Spinal cord (tissue), 10 donors: ENCODE measurements around the gene DISC1. TPM values are rescaled to one million over a fixed set of nuclear protein-coding genes. Genes with fewer than 3 reads are reported as not detected.
A peak's percentile ranks its signal among the peaks of the same experiment; 100 is the strongest.
"Not testable (repeated sequence)": the region's sequence is repeated elsewhere in the genome, so short reads cannot be mapped to it uniquely, and the experiment has no call there.

Experiments used
- DNase-seq, 6 donors: peaks; one replicate each; pipeline versions ENCODE4 v3.0.0 to v3.0.0-alpha.2; 2013 to 2015; ENCODE audit warnings: low spot score in 6 of 6, low read depth in 4 of 6
- H3K27ac ChIP-seq: one replicate; pipeline ENCODE4 v1.5.1; 2013; ENCODE audit warnings: low read depth, low read length, control low read depth
- H3K27me3 ChIP-seq: one replicate; pipeline ENCODE4 v1.6.1; 2013; ENCODE audit warnings: low read length; ENCODE audit not compliant: control insufficient read depth, insufficient read depth
- H3K36me3 ChIP-seq: one replicate; pipeline ENCODE4 v1.6.1; 2013; ENCODE audit warnings: low read length; ENCODE audit not compliant: control insufficient read depth, insufficient read depth
- H3K4me1 ChIP-seq: one replicate; pipeline ENCODE4 v1.6.1; 2013; ENCODE audit warnings: low read length; ENCODE audit not compliant: control insufficient read depth, insufficient read depth
- H3K4me3 ChIP-seq: one replicate; pipeline ENCODE4 v1.5.1; 2013; ENCODE audit warnings: low read depth, low read length, control low read depth
- H3K9me3 ChIP-seq: one replicate; pipeline ENCODE4 v1.6.1; 2013; ENCODE audit warnings: low read length; ENCODE audit not compliant: control insufficient read depth, insufficient read depth
- WGBS: methylation state at CpG from one replicate; pipeline ENCODE4 v1.1.5; 2013; ENCODE audit warnings: missing lambda C conversion rate; ENCODE audit not compliant: insufficient coverage; 5-methylcytosine and 5-hydroxymethylcytosine counted together
- polyA plus RNA-seq, 2 donors: library from polyadenylated mRNA; unstranded; fragments of 120-200 nt; gene quantifications; one replicate each; pipeline ENCODE4 v1.2.1, GENCODE V29; 2013; ENCODE audit not compliant: insufficient read length in 2 of 2
- total RNA-seq, 2 donors: library from RNA; depleted of rRNA in 1 of 2; stranded (reverse); fragments of 120-200 nt in 1 of 2; fragments of >200 nt in 1 of 2; gene quantifications; one replicate each; pipeline versions ENCODE4 v1.2.3 to v1.2.4, GENCODE V29; 2013 to 2014
- donor health status: healthy.

The DISC1 gene
- total and polyA plus RNA-seq, 4 donors = 8.3 to 22.1 (median 13.7) TPM

DNA sequence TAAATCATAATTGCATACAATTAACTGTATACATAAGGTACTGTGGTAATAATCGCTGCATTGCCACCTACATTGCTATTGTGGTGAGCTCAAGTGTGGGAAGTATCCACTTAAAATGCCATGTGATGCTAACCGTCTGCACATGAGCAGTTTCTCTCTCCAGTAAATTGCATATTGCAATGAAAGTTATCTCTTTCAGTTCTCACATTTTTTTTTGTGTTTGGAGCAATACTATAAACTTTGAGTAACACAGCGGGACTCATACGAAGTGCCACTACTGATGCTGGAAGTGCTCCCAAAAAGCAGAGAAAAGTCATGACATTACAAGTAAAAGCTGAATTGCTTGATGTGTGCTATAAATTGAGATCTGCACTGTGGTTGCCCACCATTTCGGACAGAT, 38.5 kb downstream of the DISC1 start:
- DNase-seq = no peak
- Histone ChIP-seq H3K27me3 (no peaks in the 10 kb centered on the region), H3K4me1 (no peaks in the 10 kb centered on the region), H3K9me3 (peaks cover under 1% of the 10 kb centered on the region), H3K27ac (no peak overlapping the region), H3K36me3 (no peaks in the 10 kb centered on the region), H3K4me3 (no peak overlapping the region)
- WGBS = 100% methylated on average over 2 of the region's 5 CpGs

GRCh38 chr1:231665726-231666125, 39.1 kb downstream of the DISC1 start:
- no peaks in the 10 kb centered on the region for H3K36me3 ChIP-seq
- peaks cover 6% of the 10 kb centered on the region for H3K9me3 ChIP-seq
- H3K4me3 ChIP-seq = no peak overlapping the region
- H3K27ac ChIP-seq = no peak overlapping the region
- WGBS = no CpG with 5 or more reads among the region's 3 CpGs
- H3K4me1 ChIP-seq = no peaks in the 10 kb centered on the region
- no peak for DNase-seq
- no peaks in the 10 kb centered on the region for H3K27me3 ChIP-seq

- peak in 1 of 6 donors; percentile 35 for DNase-seq
- H3K9me3 ChIP-seq = peaks cover 7% of the 10 kb centered on the region
- WGBS = 43% methylated on average over 2 of the region's 7 CpGs
- no peaks in the 10 kb centered on the region for H3K36me3 ChIP-seq
- no peaks in the 10 kb centered on the region for H3K4me1 ChIP-seq
- no peak overlapping the region for H3K27ac ChIP-seq
- no peaks in the 10 kb centered on the region for H3K27me3 ChIP-seq
- H3K4me3 ChIP-seq = no peak overlapping the region
These were observed 39.8 kb downstream of the DISC1 start for GRCh38 chr1:231666220-231666936.

- Histone ChIP-seq H3K4me3 (no peak overlapping the region), H3K36me3 (no peaks in the 10 kb centered on the region), H3K4me1 (no peaks in the 10 kb centered on the region), H3K27ac (no peak overlapping the region), H3K9me3 (peaks cover 7% of the 10 kb centered on the region), H3K27me3 (no peaks in the 10 kb centered on the region)
- no peak for DNase-seq
- WGBS = 25% methylated on average over 1 of the region's 1 CpG
These were observed 40.5 kb downstream of the DISC1 start for GRCh38 chr1:231666937-231667608.

- peaks cover 7% of the 10 kb centered on the region for H3K9me3 ChIP-seq
- no peak for DNase-seq
- no peak overlapping the region for H3K27ac ChIP-seq
- WGBS = 100% methylated on average over 1 of the region's 3 CpGs
- H3K27me3 ChIP-seq = no peaks in the 10 kb centered on the region
- no peaks in the 10 kb centered on the region for H3K36me3 ChIP-seq
- no peak overlapping the region for H3K4me3 ChIP-seq
- H3K4me1 ChIP-seq = no peaks in the 10 kb centered on the region
These were observed 41.4 kb downstream of the DISC1 start for GRCh38 chr1:231667896-231668506.

DNA sequence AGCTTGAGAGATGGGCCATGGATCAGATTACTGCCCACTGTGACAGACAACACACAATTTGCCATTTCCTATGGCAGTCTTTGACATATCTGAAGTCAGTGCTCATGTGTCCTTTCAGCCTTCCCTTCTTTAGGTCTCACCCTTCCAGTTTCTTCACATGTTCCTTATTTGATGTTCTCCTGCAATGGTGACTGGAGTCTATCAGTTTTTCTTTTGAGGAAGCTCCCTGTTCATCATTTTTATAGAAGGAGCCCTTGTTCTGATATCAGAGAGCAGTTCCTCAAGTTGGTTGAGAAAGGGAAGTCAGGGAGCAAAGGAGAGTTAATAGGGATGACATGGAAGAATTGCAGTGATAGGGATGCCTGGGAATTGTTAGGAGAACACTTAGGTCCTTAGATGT, 42.2 kb downstream of the DISC1 start:
- Histone ChIP-seq H3K4me1 (no peaks in the 10 kb centered on the region), H3K4me3 (no peak overlapping the region), H3K27ac (no peak overlapping the region), H3K9me3 (peaks cover 7% of the 10 kb centered on the region), H3K36me3 (no peaks in the 10 kb centered on the region), H3K27me3 (no peaks in the 10 kb centered on the region)
- no peak for DNase-seq

- no CpG with 5 or more reads among the region's 4 CpGs for WGBS
- H3K4me1 ChIP-seq, H3K36me3 ChIP-seq, DNase-seq, H3K9me3 ChIP-seq, H3K4me3 ChIP-seq, H3K27me3 ChIP-seq, H3K27ac ChIP-seq: not testable (repeated sequence)
These were observed 43.5 kb downstream of the DISC1 start for GRCh38 chr1:231669864-231670621.

GRCh38 chr1:231670755-231671154, 44.2 kb downstream of the DISC1 start:
- Histone ChIP-seq H3K4me3 (no peak overlapping the region), H3K27me3 (no peaks in the 10 kb centered on the region), H3K9me3 (peaks cover 7% of the 10 kb centered on the region), H3K27ac (no peak overlapping the region), H3K4me1 (no peaks in the 10 kb centered on the region), H3K36me3 (no peaks in the 10 kb centered on the region)
- WGBS = no CpG with 5 or more reads among the region's 1 CpG
- DNase-seq = no peak

- Histone ChIP-seq H3K36me3 (no peaks in the 10 kb centered on the region), H3K9me3 (peaks cover 7% of the 10 kb centered on the region), H3K27ac (no peak overlapping the region), H3K4me3 (no peak overlapping the region), H3K27me3 (no peaks in the 10 kb centered on the region), H3K4me1 (peaks cover 4% of the 10 kb centered on the region)
- no peak for DNase-seq
- WGBS = no CpG with 5 or more reads among the region's 6 CpGs
These were observed 48.0 kb downstream of the DISC1 start for GRCh38 chr1:231674575-231674974.
